GM23338 (cell line): ENCODE measurements around the gene POLE. TPM values are rescaled to one million over a fixed set of nuclear protein-coding genes. Genes with fewer than 3 reads are reported as not detected.

Experiments used
- ATAC-seq: fragments of 200-7000 bp; cut with Tn5 transposase; 3 replicates; pipeline ENCODE4 v1.9.1; 2020
- DNase-seq: peaks from one replicate; pipeline ENCODE4 v3.0.0-alpha.2; 2015; ENCODE audit warnings: low spot score
- H2AFZ ChIP-seq: fragments of 200-600 bp; sonication (generic); 2 replicates; pipeline ENCODE4 v1.8.0; 2016; ENCODE audit warnings: antibody characterized with exemption, mild to moderate bottlenecking, moderate library complexity
- H3F3A ChIP-seq: fragments of 200-600 bp; sonication (generic); replicated peaks from 2 replicates; pipeline ENCODE4 v1.8.0; 2017; ENCODE audit warnings: antibody characterized with exemption, mixed run types, low read depth
- H3K27ac ChIP-seq: fragments of 200-600 bp; sonication (generic); 2 replicates; pipeline ENCODE4 v1.6.1; 2016; ENCODE audit warnings: low read depth
- H3K27me3 ChIP-seq: fragments of 200-600 bp; sonication (generic); 2 replicates; pipeline ENCODE4 v1.8.0; 2016; ENCODE audit warnings: mild to moderate bottlenecking, mixed run types, moderate library complexity; ENCODE audit not compliant: insufficient read depth
- H3K36me3 ChIP-seq: fragments of 200-600 bp; sonication (generic); 2 replicates; pipeline ENCODE4 v1.8.0; 2016; ENCODE audit warnings: mild to moderate bottlenecking; ENCODE audit not compliant: insufficient read depth
- H3K4me1 ChIP-seq: fragments of 200-600 bp; sonication (generic); 2 replicates; pipeline ENCODE4 v1.8.0; 2016; ENCODE audit warnings: mild to moderate bottlenecking, moderate library complexity; ENCODE audit not compliant: insufficient read depth
- H3K4me2 ChIP-seq: fragments of 200-600 bp; sonication (generic); 2 replicates; pipeline ENCODE4 v1.7.1; 2017; ENCODE audit warnings: mixed run types
- H3K4me3 ChIP-seq: fragments of 200-600 bp; sonication (generic); 2 replicates; pipeline ENCODE4 v1.6.1; 2016; ENCODE audit warnings: mixed run types
- H3K79me2 ChIP-seq: fragments of 200-600 bp; sonication (generic); replicated peaks from 2 replicates; pipeline ENCODE4 v1.8.0; 2017; ENCODE audit warnings: mild to moderate bottlenecking; ENCODE audit not compliant: insufficient read depth
- H3K9me2 ChIP-seq: fragments of 200-600 bp; sonication (generic); 2 replicates; pipeline ENCODE4 v1.8.0; 2017; ENCODE audit not compliant: insufficient read depth
- H4K20me1 ChIP-seq: fragments of 200-600 bp; sonication (generic); replicated peaks from 2 replicates; pipeline ENCODE4 v1.8.0; 2017; ENCODE audit warnings: mild to moderate bottlenecking; ENCODE audit not compliant: insufficient read depth
- H3K27ac Mint-ChIP-seq: 2 replicates; pipeline ENCODE4 v1.8.0; 2020; ENCODE audit warnings: inconsistent platforms, mild to moderate bottlenecking, moderate library complexity, mixed read lengths
- H3K27me3 Mint-ChIP-seq: 3 replicates; pipeline ENCODE4 v1.8.0; 2022; ENCODE audit warnings: low read depth, mild to moderate bottlenecking, moderate library complexity, mixed read lengths, inconsistent platforms; ENCODE audit not compliant: insufficient read depth, poor library complexity
- H3K36me3 Mint-ChIP-seq: 3 replicates; pipeline ENCODE4 v1.8.0; 2021; ENCODE audit warnings: low read depth, mild to moderate bottlenecking, inconsistent platforms, moderate library complexity, mixed read lengths
- H3K4me1 Mint-ChIP-seq: 3 replicates; pipeline ENCODE4 v1.8.0; 2020; ENCODE audit warnings: mild to moderate bottlenecking, inconsistent platforms, mixed read lengths
- H3K4me3 Mint-ChIP-seq: 3 replicates; pipeline ENCODE4 v1.8.0; 2021; ENCODE audit warnings: moderate library complexity, mild to moderate bottlenecking, inconsistent platforms, mixed read lengths
- H3K9me3 Mint-ChIP-seq: 3 replicates; pipeline ENCODE4 v1.8.0; 2020; ENCODE audit warnings: moderate library complexity, mild to moderate bottlenecking, inconsistent platforms, mixed read lengths
- CREB1 ChIP-seq: fragments of 250-450 bp; sonication (Bioruptor Pico); IDR thresholded peaks from 2 replicates; pipeline ENCODE4 v1.5.0; 2020; ENCODE audit warnings: low read depth, mild to moderate bottlenecking, moderate library complexity
- CTCF ChIP-seq, 2 experiments: fragments of 200-600 bp in 1 of 2; sonication (generic) in 1 of 2; conservative IDR thresholded peaks; 2 replicates each; pipeline versions ENCODE4 v1.5.1 to v1.6.1; 2016 to 2017; ENCODE audit warnings: antibody characterized with exemption in 2 of 2, low read depth in 2 of 2, mild to moderate bottlenecking in 2 of 2, moderate library complexity in 1 of 2
- ETS1 ChIP-seq: IDR thresholded peaks from 2 replicates; pipeline ENCODE4 v1.6.1; 2016; ENCODE audit warnings: antibody characterized with exemption
- EZH2 ChIP-seq: fragments of 200-600 bp; sonication (generic); IDR thresholded peaks from one replicate; pipeline ENCODE4 v1.8.0; 2017; ENCODE audit warnings: antibody characterized with exemption, mild to moderate bottlenecking, low read depth; ENCODE audit not compliant: unreplicated experiment
- EZH2phosphoT487 ChIP-seq: fragments of 200-600 bp; sonication (generic); IDR thresholded peaks from one replicate; pipeline ENCODE4 v1.8.1; 2018; ENCODE audit warnings: antibody characterized with exemption; ENCODE audit not compliant: unreplicated experiment
- JUNB ChIP-seq: IDR thresholded peaks from one replicate; pipeline ENCODE4 v1.6.1; 2016; ENCODE audit warnings: antibody characterized with exemption; ENCODE audit not compliant: unreplicated experiment
- NANOG ChIP-seq: IDR thresholded peaks from 2 replicates; pipeline ENCODE4 v1.6.1; 2016; ENCODE audit warnings: antibody characterized with exemption, borderline replicate concordance
- POLR2AphosphoS5 ChIP-seq: IDR thresholded peaks from 2 replicates; pipeline ENCODE4 v1.6.1; 2016; ENCODE audit warnings: antibody characterized with exemption, low read depth
- REST ChIP-seq: IDR thresholded peaks from one replicate; pipeline ENCODE4 v1.6.1; 2018; ENCODE audit warnings: antibody characterized with exemption; ENCODE audit not compliant: unreplicated experiment
- STAT1 ChIP-seq: IDR thresholded peaks from one replicate; pipeline ENCODE4 v1.6.1; 2016; ENCODE audit warnings: antibody characterized with exemption; ENCODE audit not compliant: unreplicated experiment
- ZNF114 ChIP-seq: fragments of 250-450 bp; sonication (Bioruptor Pico); IDR thresholded peaks from 2 replicates; pipeline ENCODE4 v1.5.0; 2020; ENCODE audit warnings: mild to moderate bottlenecking, moderate library complexity
- ZNF331 ChIP-seq: fragments of 250-450 bp; sonication (Bioruptor Pico); IDR thresholded peaks from 2 replicates; pipeline ENCODE4 v1.5.0; 2020; ENCODE audit warnings: low read depth, mild to moderate bottlenecking, moderate library complexity
- ZNF462 ChIP-seq: fragments of 250-450 bp; sonication (Bioruptor Pico); IDR thresholded peaks from 2 replicates; pipeline ENCODE4 v1.5.0; 2020; ENCODE audit warnings: mild to moderate bottlenecking, moderate library complexity
- polyA plus RNA-seq: library from polyadenylated mRNA; unstranded; fragments of >200 nt; fragmentation: Nextera tagmentation; extraction: Ambion mirVana; gene quantifications from 2 replicates; pipeline ENCODE4 v1.2.1, GENCODE V29; 2016
- total RNA-seq: library from RNA; depleted of rRNA; stranded (reverse); fragments of >200 nt; shearing (Covaris generic); gene quantifications from 2 replicates; pipeline ENCODE4 v1.2.3, GENCODE V29; 2014

Gene POLE
- total and polyA plus RNA-seq, 2 experiments from 2014 or later, result 33.6 to 125 TPM

GRCh38 chr12:132674561-132674960 lies 12.6 kb downstream of the POLE start:
- Histone ChIP-seq H2AFZ (no peak overlapping the region), H3K27me3 (no peaks in the 10 kb centered on the region), H3K27ac (no peak overlapping the region), H4K20me1 (peaks cover 32% of the 10 kb centered on the region), H3K79me2 (peaks cover 15% of the 10 kb centered on the region), H3K9me2 (no peaks in the 10 kb centered on the region), H3K4me2 (no peak overlapping the region), H3K4me3 (no peak overlapping the region), H3K4me1 (no peaks in the 10 kb centered on the region), H3K36me3 (peaks cover 33% of the 10 kb centered on the region), H3F3A (no peaks in the 10 kb centered on the region)
- ATAC-seq (no peak), DNase-seq (no peak)
- Mint-ChIP-seq H3K4me3 (no peak overlapping the region), H3K9me3 (no peaks in the 10 kb centered on the region), H3K4me1 (no peaks in the 10 kb centered on the region), H3K36me3 (peaks cover 87% of the 10 kb centered on the region), H3K27me3 (peaks cover 1% of the 10 kb centered on the region), H3K27ac (no peak overlapping the region)
- TF ChIP-seq CREB1 (CRISPR knock-in tag), result no peak
- no peak for TF ChIP-seq ZNF114 (CRISPR knock-in tag)
- no peak for TF ChIP-seq ETS1
- TF ChIP-seq ZNF462 (CRISPR knock-in tag), result no peak
- no peak for TF ChIP-seq NANOG
- TF ChIP-seq REST, result no peak
- TF ChIP-seq JUNB, result no peak
- no peak for TF ChIP-seq EZH2phosphoT487
- no peak for TF ChIP-seq ZNF331 (CRISPR knock-in tag)
- TF ChIP-seq EZH2, result no peak
- TF ChIP-seq STAT1, result no peak
- TF ChIP-seq CTCF (conservative IDR thresholded peaks at IDR 0.05; ENCODE audit: low read depth in 2 of 2), result no peak
- TF ChIP-seq POLR2AphosphoS5, result no peak
